ENCODE measurements around the gene GADD45B.

DNA sequence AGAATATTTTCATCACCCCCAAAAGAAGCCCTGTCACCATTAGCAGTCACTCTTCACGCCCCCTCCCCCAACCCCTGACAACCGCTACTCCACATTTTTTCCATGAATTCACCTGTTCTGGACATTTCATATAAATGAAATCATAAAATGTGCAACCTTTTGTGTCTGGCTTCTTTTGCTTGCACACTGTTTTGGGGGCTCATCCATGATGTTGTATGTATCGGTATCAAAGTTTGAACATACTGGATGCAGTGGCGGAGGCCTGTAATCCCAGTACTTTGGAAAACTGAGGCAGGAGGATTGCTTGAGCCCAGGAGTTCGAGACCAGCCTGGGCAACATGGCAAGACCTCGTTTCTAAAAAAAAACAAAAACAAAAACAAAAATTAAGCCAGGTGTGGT is 7.2 kb downstream of the GADD45B start:
- no peak for TF ChIP-seq TAF1 (IDR thresholded peaks at IDR 0.05; ENCODE audit: borderline replicate concordance, low read depth, low read length)
- no peak for TF ChIP-seq POLR2A (IDR thresholded peaks at IDR 0.05; ENCODE audit: low read depth, low read length)
- no peak for TF ChIP-seq POLR2AphosphoS5 (IDR thresholded peaks at IDR 0.05; ENCODE audit: low read depth, low read length)

Data from GM12892 (cell line).